ENCODE data around the gene HCN3. TPM values are rescaled to one million over a fixed set of nuclear protein-coding genes. Genes with fewer than 3 reads are reported as not detected.

The HCN3 gene
- total RNA-seq, 1 experiment from 2014 or later = 19.6 TPM

GRCh38 chr1:155269381-155269780, 7.9 kb upstream of the HCN3 start:
- CTCF ChIA-PET = no interaction called here
- Mint-ChIP-seq H3K36me3 (ENCODE audit: insufficient read depth, unreplicated experiment) (peaks cover 80% of the 10 kb centered on the region), H3K4me1 (ENCODE audit: low read depth, unreplicated experiment) (peaks cover 6% of the 10 kb centered on the region), H3K4me3 (ENCODE audit: low read depth, unreplicated experiment) (no peak overlapping the region), H3K27me3 (ENCODE audit: unreplicated experiment) (no peaks in the 10 kb centered on the region), H3K9me3 (ENCODE audit: low read depth, unreplicated experiment) (no peaks in the 10 kb centered on the region), H3K27ac (ENCODE audit: unreplicated experiment) (no peak overlapping the region)
- no peak for DNase-seq
- BruUV-seq (replicated peaks) = no TSS peak
- no peak for TF ChIP-seq CTCF (IDR thresholded peaks at IDR 0.05; ENCODE audit: unreplicated experiment)
- intact Hi-C loops (cut with micrococcal nuclease; ENCODE audit: unreplicated experiment) = no loop called here

GRCh38 chr1:155272466-155273342, 4.6 kb upstream of the HCN3 start:
- H3K36me3 Mint-ChIP-seq (ENCODE audit: insufficient read depth, unreplicated experiment) = peaks cover 73% of the 10 kb centered on the region
- CTCF ChIA-PET = interaction anchor here (0.5 to 1.6 kb wide), 8 partner anchors 13 to 558 kb away, joined by 3 to 11 read pairs (median 5); partner anchors contain the start of genes FDPS and KRTCAP2
- H3K9me3 Mint-ChIP-seq (ENCODE audit: low read depth, unreplicated experiment) = no peaks in the 10 kb centered on the region

GRCh38 chr1:155273343-155274245, 3.7 kb upstream of the HCN3 start, which contains the start of gene CLK2:
TSS of gene CLK2 (minus strand) at chr1:155273504. CDS start at chr1:155270977, 2,527 bp downstream.
- peak; percentile 99 for DNase-seq
- Mint-ChIP-seq H3K4me3 (ENCODE audit: low read depth, unreplicated experiment) (peak within 1 kb of the TSS; percentile 86), H3K27ac (ENCODE audit: unreplicated experiment) (peak within 1 kb of the TSS; percentile 55), H3K27me3 (ENCODE audit: unreplicated experiment) (no peaks in the 10 kb centered on the region), H3K9me3 (ENCODE audit: low read depth, unreplicated experiment) (no peaks in the 10 kb centered on the region), H3K36me3 (ENCODE audit: insufficient read depth, unreplicated experiment) (peaks cover 70% of the 10 kb centered on the region), H3K4me1 (ENCODE audit: low read depth, unreplicated experiment) (peaks cover 22% of the 10 kb centered on the region)
- no peak for TF ChIP-seq CTCF (IDR thresholded peaks at IDR 0.05; ENCODE audit: unreplicated experiment)
- intact Hi-C loops (cut with micrococcal nuclease; ENCODE audit: unreplicated experiment) = no loop called here
- CTCF ChIA-PET = interaction anchor here (0.5 to 1.6 kb wide), 10 partner anchors 14 to 559 kb away, joined by 3 to 11 read pairs (median 5); partner anchors contain the start of genes FDPS and KRTCAP2
- no TSS peak for BruUV-seq (replicated peaks)

More at GRCh38 chr1:155272466-155273342, 4.6 kb upstream of the HCN3 start:
- TSS peak; percentile 74 for BruUV-seq (replicated peaks)
- DNase-seq = no peak
- H3K27ac Mint-ChIP-seq (ENCODE audit: unreplicated experiment) = peak overlapping the region; percentile 55
- peak overlapping the region; percentile 86 for H3K4me3 Mint-ChIP-seq (ENCODE audit: low read depth, unreplicated experiment)
- H3K27me3 Mint-ChIP-seq (ENCODE audit: unreplicated experiment) = no peaks in the 10 kb centered on the region
- intact Hi-C loops (cut with micrococcal nuclease; ENCODE audit: unreplicated experiment) = no loop called here
- no peak for TF ChIP-seq CTCF (IDR thresholded peaks at IDR 0.05; ENCODE audit: unreplicated experiment)
- peaks cover 17% of the 10 kb centered on the region for H3K4me1 Mint-ChIP-seq (ENCODE audit: low read depth, unreplicated experiment)

Measured in Calu3 (cell line).